ENCODE results near the gene STX3.
A peak's percentile ranks its signal among the peaks of the same experiment; 100 is the strongest.
"Not testable (repeated sequence)": the region's sequence is repeated elsewhere in the genome, so short reads cannot be mapped to it uniquely, and the experiment has no call there.

STX3 gene

GRCh38 chr11:59758401-59759037, 3.3 kb downstream of the STX3 start:
- DNase-seq = no peak

- no peak for DNase-seq
Observed at GRCh38 chr11:59759900-59760299, 4.7 kb downstream of the STX3 start.

- no peak for DNase-seq
Observed at GRCh38 chr11:59760771-59761170, 5.6 kb downstream of the STX3 start.

- no peak for DNase-seq
Observed at GRCh38 chr11:59761993-59762392, 6.8 kb downstream of the STX3 start.

DNA sequence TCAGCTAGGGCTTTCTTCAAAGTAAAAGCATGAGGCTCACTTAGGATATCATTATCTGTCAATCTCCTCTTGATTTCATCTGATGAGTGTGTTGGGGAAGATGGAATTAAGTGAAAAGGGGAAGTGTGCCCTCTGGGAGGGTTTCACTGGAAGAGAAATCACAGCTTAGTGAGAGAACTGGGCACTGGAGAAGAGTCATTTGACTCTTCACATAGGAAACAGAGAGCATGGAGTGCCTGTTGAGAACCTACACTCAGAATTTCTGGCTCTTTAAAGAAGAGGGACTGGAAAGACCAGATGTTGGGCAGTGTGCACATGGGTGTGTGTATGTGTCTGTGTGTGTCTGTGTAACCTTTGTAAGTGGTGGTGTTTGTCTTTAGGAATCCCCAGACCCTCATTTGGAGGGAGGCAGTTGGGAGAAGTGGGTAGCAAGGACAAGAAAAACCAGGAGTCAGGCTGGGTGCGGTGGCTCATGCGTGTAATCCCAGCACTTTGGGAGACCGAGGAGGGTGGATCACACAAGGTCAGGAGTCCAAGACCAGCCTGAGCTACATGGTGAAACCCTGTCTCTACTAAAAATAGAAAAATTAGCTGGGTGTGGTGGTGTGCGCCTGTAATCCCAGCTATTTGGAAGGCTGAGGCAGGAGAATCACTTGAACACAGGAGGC, 10.0 kb downstream of the STX3 start:
- no peak for DNase-seq

DNA sequence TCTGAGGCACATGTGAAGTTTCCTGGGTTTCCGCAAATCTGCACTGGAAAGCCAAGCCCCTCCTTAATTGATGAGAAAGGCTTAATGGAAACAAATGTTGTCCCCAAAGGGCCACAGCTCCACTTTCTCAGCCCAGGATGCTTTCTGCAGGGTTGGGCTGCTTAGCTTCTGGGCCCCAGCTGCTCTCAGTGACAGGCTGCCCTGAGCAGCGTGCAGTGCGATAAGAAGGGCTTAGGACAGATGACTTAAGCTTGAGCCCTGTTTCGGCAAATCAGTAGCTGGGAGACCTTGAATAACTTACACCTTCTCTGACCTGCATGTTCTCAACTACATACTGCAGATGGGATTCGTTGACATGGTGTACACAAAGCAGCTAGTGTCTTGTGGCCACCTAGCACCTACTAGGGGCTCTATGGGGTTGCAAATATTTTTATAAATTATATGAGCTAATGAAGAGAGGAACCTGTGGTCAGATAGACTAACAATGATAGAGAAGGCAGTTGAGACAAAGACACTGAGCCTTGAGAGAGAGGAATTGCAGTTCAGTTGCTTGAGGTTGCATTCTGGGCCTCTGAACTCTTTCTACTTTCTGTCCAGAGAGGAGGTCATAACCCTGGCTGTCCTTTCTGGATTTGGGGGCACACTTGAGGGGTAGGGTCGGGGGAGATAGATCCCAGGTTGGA, 11.5 kb downstream of the STX3 start:
- DNase-seq = no peak

- no peak for DNase-seq
Observed at GRCh38 chr11:59767225-59767611, 12.0 kb downstream of the STX3 start.

DNA sequence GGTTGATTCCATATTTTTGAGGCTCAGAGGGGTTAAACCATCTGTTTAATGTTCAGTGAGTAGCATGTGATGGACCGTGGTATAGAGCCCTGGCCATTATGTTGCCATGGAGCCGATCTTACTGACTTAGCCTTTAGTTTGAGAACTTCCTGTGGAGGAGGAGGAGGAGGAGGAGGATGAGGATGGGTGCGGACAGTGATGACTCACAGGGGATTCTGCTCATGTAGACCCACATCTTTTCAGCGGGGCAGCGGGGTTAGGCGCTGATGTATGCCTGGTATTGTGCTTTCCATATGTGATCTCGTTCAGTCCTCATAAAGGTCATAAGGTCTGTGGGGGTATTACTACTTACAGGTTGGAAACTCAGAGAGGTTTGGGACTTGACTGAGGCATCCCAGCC, 13.9 kb downstream of the STX3 start:
- no peak for DNase-seq

GRCh38 chr11:59769828-59770227, 14.7 kb downstream of the STX3 start:
- DNase-seq = no peak

- DNase-seq = no peak
Observed at GRCh38 chr11:59770319-59770718, 15.1 kb downstream of the STX3 start.

GRCh38 chr11:59770869-59771268, 15.7 kb downstream of the STX3 start:
- DNase-seq = no peak

DNA sequence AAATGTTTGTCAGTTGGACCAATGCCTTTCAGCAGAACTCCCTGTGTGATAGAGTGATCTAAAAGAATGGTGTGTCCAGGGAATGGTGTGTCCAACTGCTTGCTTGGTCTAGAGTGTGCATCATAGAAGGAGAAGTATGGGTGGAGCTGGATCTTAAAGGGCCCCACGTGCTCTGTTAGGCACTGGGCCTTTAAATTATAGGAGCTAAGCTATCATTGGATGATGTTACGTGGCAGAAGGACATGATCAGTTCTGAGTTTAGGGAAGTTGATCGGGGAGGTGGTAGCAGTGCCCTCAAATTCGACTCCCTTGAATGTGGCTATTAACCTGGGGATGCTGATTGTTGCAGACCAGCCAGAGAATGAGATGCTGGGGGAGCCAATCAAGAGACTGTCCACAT, 16.4 kb downstream of the STX3 start:
- DNase-seq = no peak

- DNase-seq = no peak
Observed at GRCh38 chr11:59773083-59773440, 17.9 kb downstream of the STX3 start.

GRCh38 chr11:59776210-59777066, 21.3 kb downstream of the STX3 start:
- DNase-seq = no peak

DNA sequence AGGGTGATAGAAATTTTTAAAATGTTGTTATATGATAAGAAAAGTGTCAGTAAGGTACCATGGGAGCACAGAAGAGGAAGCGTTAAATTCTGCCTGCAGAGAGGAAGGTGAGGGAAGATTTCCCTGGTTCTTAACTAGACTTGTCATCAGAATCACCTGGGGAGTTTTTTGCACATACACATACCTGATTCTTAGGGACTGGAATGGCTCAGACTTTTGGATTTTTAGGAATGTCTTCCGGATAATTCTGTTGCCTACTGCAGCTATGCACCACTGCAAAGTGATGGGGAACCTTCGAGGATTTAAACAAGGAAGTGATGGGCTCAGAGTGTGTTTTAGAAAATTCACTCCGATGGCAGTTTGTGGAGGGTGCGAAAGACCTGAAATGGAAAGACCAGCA, 21.9 kb downstream of the STX3 start:
- DNase-seq = no peak

DNA sequence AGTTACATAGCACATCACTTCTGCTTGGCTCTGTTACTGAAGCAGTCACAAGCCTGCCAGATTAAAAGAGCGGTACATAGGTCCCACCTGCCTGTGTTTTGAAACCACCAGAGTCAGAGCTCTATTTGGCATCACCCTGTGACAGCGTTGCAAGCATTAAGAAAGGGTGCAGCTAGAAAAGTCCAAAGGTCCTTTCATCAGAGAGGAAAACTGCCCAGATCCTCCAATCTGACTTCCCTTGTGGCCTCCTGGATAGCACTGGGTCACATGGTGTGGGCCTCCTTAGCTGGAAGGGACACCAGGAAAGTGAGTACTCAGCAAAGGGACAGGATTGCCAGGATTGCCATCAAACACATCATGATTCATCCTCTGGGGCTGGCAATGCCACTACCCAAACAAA, 22.9 kb downstream of the STX3 start:
- peak in 3 of 14 donors; percentile 7 to 50 (median 7) for DNase-seq

- no peak for DNase-seq
Observed at GRCh38 chr11:59779487-59779886, 24.3 kb downstream of the STX3 start.

DNA sequence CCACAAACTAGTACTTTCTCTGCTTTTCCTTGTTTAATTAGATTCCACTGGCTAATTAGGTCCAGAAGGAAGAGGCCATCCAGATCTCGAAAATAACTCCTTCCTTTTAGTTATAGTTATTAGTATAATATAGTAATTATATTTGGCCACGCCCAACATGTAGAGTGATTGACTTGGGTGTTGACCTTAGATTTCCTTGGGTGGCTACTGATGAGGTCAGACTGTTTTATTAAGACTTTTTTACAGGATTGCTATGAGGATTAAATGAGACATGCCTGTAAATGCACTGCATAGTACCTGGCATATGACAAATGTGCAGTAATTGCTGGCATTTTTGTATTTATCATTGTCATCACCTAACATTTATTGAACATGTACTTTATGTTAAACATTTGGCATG, 26.9 kb downstream of the STX3 start:
- no peak for DNase-seq

GRCh38 chr11:59783632-59784090, 28.5 kb downstream of the STX3 start:
- no peak for DNase-seq

GRCh38 chr11:59784441-59784840, 29.3 kb downstream of the STX3 start:
- not testable (repeated sequence) for DNase-seq

DNA sequence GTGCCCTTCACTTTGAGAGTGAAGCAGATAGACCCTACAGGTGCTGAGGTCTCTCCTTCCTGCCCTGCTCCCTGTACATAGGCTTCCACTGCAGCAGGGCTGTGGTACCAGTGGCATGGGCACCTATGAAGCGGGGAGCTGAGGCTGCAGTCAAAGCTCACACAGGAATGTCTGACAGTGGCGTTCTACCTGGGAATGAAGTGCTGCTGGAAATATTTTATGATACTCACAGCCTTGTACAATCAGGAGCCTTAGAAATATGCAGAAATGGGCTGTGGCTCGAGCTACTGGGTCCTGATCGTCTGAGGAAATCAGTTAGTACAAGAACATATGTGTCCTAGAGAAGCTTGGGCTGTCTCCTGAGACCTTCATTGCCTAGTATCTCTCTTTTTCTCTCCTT, 30.6 kb downstream of the STX3 start:
- DNase-seq = no peak

- DNase-seq = no peak
Observed at GRCh38 chr11:59787255-59787588, 32.0 kb downstream of the STX3 start.

- DNase-seq = no peak
Observed at GRCh38 chr11:59787816-59788215, 32.6 kb downstream of the STX3 start.

Measured in C1 segment of cervical spinal cord (tissue), 14 donors.